HFF-Myc (cell line): ENCODE results near the gene ACER1.
"Not testable (repeated sequence)": the region's sequence is repeated elsewhere in the genome, so short reads cannot be mapped to it uniquely, and the experiment has no call there.

ENCODE experiments used
- DNase-seq: peaks from one replicate; pipeline ENCODE4 v3.0.0-alpha.2; 2011; ENCODE audit warnings: low read depth; ENCODE audit errors: extremely low read depth
- H3K4me3 ChIP-seq: replicated peaks from 2 replicates; pipeline ENCODE4 v1.5.1; 2011; ENCODE audit warnings: low read depth, mild to moderate bottlenecking, control low read depth, low read length
- TF ChIP-seq, protein P1 (sequence below): IDR thresholded peaks from 2 replicates; pipeline ENCODE4 v1.5.1; 2012; ENCODE audit warnings: mild to moderate bottlenecking, low read depth, low read length, control low read depth; ENCODE audit errors: missing control alignments

ACER1 gene

DNA sequence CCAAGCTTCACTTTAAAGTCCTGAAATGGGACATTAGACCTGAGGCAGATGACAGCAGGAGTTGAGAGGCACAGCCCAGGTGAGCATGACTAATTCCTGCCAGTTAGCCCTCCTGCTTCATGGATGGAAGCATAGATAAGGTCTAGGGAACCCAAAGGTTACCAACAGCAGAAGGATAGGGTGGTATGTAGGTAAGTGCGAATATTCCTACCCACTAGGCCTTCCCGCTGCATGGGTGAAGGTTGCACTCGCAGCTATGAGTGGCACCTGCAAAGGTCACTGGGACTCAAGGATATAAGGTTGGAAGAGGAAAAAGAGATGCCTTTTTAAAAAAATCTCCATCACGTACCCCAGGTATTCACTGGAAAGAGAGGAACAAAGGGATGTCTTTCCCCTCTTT lies 41.4 kb downstream of the ACER1 start:
- no peak for DNase-seq
- TF ChIP-seq, protein P1, sequence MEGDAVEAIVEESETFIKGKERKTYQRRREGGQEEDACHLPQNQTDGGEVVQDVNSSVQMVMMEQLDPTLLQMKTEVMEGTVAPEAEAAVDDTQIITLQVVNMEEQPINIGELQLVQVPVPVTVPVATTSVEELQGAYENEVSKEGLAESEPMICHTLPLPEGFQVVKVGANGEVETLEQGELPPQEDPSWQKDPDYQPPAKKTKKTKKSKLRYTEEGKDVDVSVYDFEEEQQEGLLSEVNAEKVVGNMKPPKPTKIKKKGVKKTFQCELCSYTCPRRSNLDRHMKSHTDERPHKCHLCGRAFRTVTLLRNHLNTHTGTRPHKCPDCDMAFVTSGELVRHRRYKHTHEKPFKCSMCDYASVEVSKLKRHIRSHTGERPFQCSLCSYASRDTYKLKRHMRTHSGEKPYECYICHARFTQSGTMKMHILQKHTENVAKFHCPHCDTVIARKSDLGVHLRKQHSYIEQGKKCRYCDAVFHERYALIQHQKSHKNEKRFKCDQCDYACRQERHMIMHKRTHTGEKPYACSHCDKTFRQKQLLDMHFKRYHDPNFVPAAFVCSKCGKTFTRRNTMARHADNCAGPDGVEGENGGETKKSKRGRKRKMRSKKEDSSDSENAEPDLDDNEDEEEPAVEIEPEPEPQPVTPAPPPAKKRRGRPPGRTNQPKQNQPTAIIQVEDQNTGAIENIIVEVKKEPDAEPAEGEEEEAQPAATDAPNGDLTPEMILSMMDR, result no peak
- no peak overlapping the region for H3K4me3 ChIP-seq

- TF ChIP-seq, protein P1, result no peak
- no peak overlapping the region for H3K4me3 ChIP-seq
- no peak for DNase-seq
Measured at GRCh38 chr19:6288737-6289136, 44.7 kb downstream of the ACER1 start.

DNA sequence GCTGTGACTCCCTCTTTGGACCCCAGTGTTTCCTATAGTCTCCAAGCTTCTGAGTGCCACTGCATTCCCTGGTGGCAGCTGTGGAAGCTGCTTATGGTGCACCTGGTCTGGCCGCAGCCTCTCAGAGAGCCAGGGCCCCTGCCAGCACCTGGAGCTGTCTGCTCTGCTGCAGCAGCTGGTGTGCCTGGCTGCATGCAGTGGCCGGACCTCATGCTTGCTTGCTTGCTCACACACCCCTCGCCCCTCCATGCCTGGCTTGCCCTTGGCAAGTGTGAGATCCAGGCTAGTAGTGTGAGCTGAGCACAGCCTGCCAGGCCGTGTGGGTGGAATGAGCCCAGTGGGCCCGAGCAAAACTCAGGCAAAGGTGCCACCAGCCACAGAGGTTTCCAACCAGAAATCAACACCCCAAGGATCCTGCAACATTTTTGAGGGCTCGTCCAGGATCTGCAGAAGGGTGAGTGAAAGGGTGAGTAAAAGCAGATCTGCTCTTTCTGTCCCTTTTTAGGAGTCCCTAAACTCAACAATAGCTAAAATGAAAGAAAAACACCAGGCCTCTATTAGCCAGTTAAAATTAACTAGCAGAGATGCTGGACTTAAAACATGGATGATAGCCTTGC lies 46.0 kb downstream of the ACER1 start:
- TF ChIP-seq, protein P1, result no peak
- no peak for DNase-seq

GRCh38 chr19:6286676-6287075 lies 46.7 kb downstream of the ACER1 start:
- DNase-seq, result no peak
- TF ChIP-seq, protein P1, result no peak
- H3K4me3 ChIP-seq, result no peak overlapping the region

More for the DNA sequence above, 46.0 kb downstream of the ACER1 start:
- H3K4me3 ChIP-seq, result no peak overlapping the region

- not testable (repeated sequence) for DNase-seq
Measured at GRCh38 chr19:6282393-6282792, 51.0 kb downstream of the ACER1 start.

DNA sequence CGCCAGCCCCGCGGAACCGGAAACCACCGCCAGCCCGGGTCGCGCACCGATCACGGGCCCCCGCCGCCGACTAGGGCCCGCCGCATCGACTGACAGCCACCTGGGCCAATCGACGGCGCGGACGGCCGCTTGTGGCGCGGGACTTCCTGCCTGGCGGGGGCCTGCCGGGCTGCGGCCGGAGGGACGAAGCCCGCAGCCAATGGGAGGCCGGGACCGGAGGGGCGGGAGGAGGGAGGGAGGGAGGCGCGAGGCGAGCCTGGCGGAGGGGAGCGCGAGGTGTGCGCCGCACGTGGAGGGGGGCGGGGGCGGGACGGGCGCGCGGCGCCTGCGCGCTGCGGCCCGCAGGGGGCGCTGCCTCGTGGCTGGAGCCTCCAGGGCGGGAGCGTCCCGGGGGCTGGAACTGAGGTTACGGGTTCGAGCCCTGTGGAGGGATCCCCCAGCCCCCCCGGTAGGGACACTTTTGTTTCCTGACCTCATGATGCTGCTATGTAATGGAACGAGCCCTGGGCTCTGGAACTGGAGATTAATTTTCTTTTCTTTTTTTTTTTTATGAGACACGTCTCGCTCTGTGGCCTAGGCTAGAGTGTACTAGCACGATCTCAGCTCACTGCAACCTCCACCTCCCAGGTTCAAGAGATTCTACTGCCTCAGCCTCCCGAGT lies 53.4 kb downstream of the ACER1 start, which contains the start of gene MLLT1:
Gene MLLT1, minus strand, starts transcription at position 45 of the 661 bp plus-strand sequence. CDS start 191 bp downstream, outside the sequence.
- peak; percentile 81 for DNase-seq
- TF ChIP-seq, protein P1, result peak; percentile 49
- H3K4me3 ChIP-seq, result peak within 1 kb of the TSS; percentile 94

More at GRCh38 chr19:6282393-6282792, 51.0 kb downstream of the ACER1 start:
- not testable (repeated sequence) for H3K4me3 ChIP-seq

GRCh38 chr19:6279620-6279930 lies 53.8 kb downstream of the ACER1 start:
- H3K4me3 ChIP-seq, result peak overlapping the region; percentile 94
- no peak for DNase-seq
- TF ChIP-seq, protein P1, result no peak
